Right lung (tissue), 10 donors: ENCODE measurements around the gene MDM2. TPM values are rescaled to one million over a fixed set of nuclear protein-coding genes. Genes with fewer than 3 reads are reported as not detected.

Experiments used
- DNase-seq, 2 donors: peaks; one replicate each; pipeline ENCODE4 v3.0.0-alpha.2; 2013
- long read RNA-seq, 8 donors: transcript quantifications; one replicate each; lab custom pipeline, GENCODE V29; 2026
- polyA plus RNA-seq, 5 donors: library from polyadenylated mRNA; unstranded; fragments of 120-200 nt; gene quantifications; one replicate each; pipeline versions ENCODE4 v1.2.1 to v1.2.3, GENCODE V29; 2013; ENCODE audit warnings: inconsistent platforms in 1 of 5, low replicate concordance in 1 of 5; ENCODE audit not compliant: insufficient read length in 5 of 5, insufficient read depth in 1 of 5

Gene MDM2
- 100 to 1,000 TPM in 3 of 5 donors, 10 to 100 TPM in 2; 80.8 to 129 (median 113) TPM for polyA plus RNA-seq
- long read RNA-seq, donor 1, partial matches to known transcripts: 356 of 400 reads
- long read RNA-seq, donor 1, other reads (novel, unspliced or antisense): 39 of 400 reads
- long read RNA-seq, donor 2, full-length matches to known transcripts: 3 of 73 reads
- long read RNA-seq, donor 2, partial matches to known transcripts: 58 of 73 reads
- long read RNA-seq, donor 2, other reads (novel, unspliced or antisense): 12 of 73 reads
- long read RNA-seq, donor 3, full-length matches to known transcripts: 4 of 274 reads
- long read RNA-seq, donor 3, partial matches to known transcripts: 218 of 274 reads
- long read RNA-seq, donor 3, other reads (novel, unspliced or antisense): 52 of 274 reads
- long read RNA-seq, donor 4, full-length matches to known transcripts: 3 of 13 reads
- long read RNA-seq, donor 4, partial matches to known transcripts: 10 of 13 reads
- long read RNA-seq, donor 4, other reads (novel, unspliced or antisense): 0 of 13 reads
- long read RNA-seq, donor 5, full-length matches to known transcripts: 7 of 437 reads
- long read RNA-seq, donor 5, partial matches to known transcripts: 392 of 437 reads
- long read RNA-seq, donor 5, other reads (novel, unspliced or antisense): 38 of 437 reads
- long read RNA-seq, donor 6, full-length matches to known transcripts: 4 of 396 reads
- long read RNA-seq, donor 6, partial matches to known transcripts: 287 of 396 reads
- long read RNA-seq, donor 6, other reads (novel, unspliced or antisense): 105 of 396 reads
- long read RNA-seq, donor 7, full-length matches to known transcripts: 7 of 516 reads
- long read RNA-seq, donor 7, partial matches to known transcripts: 474 of 516 reads
- long read RNA-seq, donor 7, other reads (novel, unspliced or antisense): 35 of 516 reads
- long read RNA-seq, donor 8, full-length matches to known transcripts: 4 of 4 reads
- long read RNA-seq, donor 8, partial matches to known transcripts: 0 of 4 reads
- long read RNA-seq, donor 8, other reads (novel, unspliced or antisense): 0 of 4 reads

- DNase-seq: peak; percentile 93 to 94
Measured at GRCh38 chr12:68807576-68808387, at the start of gene MDM2. TSS of gene MDM2 (plus strand) at chr12:68808177. CDS start at chr12:68808478, 301 bp downstream.

- no peak for DNase-seq
Measured at GRCh38 chr12:68759852-68760251, 48.1 kb upstream of the MDM2 start.

GRCh38 chr12:68760806-68761441 lies 47.1 kb upstream of the MDM2 start:
- DNase-seq: no peak

- no peak for DNase-seq
Measured at GRCh38 chr12:68761442-68761812, 46.5 kb upstream of the MDM2 start.

DNA sequence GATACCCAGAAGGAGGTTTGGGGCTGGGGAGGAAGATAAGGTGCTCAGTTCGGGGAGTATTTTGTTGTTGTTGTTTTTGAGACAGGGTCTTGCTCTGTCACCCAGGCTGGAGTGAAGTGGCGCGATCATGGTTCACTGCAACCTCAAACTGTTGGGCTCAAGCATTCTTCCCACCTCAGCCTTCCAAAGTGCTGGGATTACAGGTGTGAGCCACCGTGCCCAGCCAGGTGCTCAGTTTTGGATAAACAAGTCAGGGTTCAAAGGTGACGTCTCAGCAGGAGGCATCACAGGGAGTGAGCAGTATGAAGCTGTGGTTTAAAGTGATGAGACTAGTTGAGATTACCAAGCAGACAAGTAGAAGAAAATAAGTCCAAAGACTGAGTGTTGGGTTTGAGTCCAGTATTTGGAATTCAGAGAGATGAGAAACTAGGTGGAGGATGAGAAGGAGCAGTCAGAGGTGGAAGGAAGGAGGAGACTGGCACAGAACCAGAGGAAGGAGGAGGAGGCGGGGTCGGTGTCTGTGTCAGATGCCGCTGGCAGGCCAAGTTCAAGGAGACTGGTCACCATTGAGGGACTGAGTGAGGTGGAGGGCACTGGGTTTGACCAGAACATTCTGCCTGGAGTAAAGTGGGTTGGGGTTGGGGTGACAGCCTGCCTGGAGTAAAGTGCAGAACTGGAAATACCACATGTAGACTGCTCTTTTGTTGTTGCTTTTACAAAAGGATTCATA lies 45.9 kb upstream of the MDM2 start:
- no peak for DNase-seq

DNA sequence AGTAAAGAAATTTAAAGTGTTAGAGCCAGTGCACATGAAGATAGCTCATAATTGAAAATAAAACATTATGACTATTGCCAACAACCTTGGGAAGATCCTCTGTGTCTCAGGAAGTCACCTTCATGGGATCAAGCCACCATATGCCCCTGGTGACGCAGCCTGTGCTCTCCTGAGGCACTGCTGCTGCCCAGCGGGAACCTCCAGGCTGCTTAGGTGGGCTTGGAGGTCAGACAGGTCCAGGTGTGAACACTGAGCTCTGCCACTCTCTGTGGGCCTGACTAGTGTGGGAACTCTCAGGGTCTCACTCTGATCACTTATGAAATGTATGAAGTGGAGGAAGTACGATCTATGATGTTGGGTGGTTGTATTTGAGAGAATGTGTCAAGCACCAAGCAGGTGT lies 45.3 kb upstream of the MDM2 start:
- DNase-seq: no peak

DNA sequence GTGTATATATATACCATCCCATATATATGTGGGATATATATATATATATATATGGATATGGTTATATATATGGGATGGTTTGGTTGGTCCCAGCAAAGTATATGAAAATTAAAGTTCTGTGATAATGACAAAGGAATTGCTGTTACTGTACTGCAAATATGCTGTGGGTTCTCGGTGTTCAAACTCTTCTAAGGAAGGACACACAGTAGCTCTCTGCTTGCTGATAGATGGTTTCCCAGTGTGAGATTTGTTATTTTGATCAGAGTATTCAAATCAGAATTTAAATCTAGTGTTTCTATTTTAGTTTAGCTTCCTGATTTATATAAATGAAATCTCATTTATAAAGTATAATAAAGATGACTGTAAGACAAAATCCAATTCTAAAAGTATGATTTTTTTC lies 42.3 kb upstream of the MDM2 start:
- DNase-seq: no peak

DNA sequence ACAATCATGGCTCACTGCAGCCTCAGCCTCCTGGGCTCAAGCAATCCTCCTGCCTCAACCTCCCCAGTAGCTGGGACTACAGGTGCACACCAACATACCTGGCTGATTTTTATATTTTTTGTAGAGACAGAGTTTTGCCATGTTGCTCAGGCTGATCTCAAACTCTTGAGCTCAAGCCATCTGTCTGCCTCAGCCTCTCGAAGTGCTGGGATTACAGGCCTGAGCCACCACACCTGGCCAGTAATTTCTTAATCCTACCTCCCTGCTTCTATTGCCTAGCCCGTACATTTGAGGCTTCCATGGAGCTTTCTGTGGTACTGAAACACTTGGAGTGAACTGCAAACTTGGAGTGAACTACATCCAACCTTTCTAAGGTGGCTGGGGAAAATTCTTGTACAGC lies 41.3 kb upstream of the MDM2 start:
- DNase-seq: no peak

DNA sequence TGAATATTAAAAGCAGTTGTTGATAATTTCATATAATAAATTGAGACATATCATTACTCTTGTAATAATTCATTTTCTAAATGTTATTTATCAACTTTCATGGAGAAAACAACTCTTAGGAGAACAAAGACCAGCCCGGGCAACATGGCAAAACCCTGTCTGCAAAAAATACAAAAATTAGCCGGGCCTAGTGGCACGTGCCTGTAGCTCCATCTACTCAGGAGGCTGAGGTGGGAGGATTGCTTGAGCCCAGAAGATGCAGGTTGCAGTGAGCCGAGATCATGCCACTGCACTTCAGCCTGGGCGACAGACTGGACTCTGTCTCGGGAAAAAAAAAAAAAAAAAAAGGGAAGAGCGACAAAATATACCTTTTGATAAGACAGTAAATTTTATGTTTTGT lies 40.8 kb upstream of the MDM2 start:
- no peak for DNase-seq

GRCh38 chr12:68768431-68768939 lies 39.5 kb upstream of the MDM2 start:
- no peak for DNase-seq

GRCh38 chr12:68769941-68770340 lies 38.0 kb upstream of the MDM2 start:
- DNase-seq: no peak

- DNase-seq: no peak
Measured at GRCh38 chr12:68771223-68771925, 36.6 kb upstream of the MDM2 start.

DNA sequence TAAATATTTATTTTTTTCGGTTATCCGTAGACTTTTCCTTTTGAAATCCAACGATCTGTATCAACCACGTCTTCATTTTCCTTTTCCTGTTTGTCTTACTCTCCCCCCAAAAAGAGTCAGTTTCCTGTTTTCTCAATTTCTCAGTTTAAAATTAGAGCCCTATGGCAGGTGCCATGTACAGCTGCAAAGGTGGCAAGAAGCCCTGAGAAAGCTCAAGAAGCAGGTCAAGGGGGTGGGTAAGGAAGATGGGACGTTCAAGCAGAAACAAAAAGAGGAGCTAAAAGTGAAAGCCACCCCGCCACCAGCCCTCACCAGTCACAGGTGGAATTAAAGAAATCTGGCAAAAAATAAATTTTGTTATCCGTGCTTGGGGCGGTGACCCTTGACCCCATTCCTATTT lies 35.3 kb upstream of the MDM2 start:
- DNase-seq: no peak

DNA sequence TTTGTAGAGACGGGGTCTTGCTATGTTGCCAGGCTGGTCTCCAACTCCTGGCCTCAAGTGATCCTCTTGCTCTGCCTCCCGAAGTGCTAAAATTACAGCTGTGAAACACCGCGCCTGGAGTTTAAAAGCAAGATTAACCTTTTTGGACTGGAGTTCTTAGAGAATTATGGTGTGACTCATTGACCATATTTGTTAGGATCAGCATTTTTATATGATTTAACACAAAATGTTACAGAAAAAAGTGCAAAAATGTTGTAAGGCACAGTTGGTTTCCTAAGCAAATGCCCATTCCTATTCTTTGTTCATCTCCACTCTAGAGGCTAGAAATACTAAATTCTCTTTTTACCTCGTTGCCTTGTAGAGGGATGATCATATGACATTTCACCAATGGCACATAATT lies 34.4 kb upstream of the MDM2 start:
- no peak for DNase-seq

DNA sequence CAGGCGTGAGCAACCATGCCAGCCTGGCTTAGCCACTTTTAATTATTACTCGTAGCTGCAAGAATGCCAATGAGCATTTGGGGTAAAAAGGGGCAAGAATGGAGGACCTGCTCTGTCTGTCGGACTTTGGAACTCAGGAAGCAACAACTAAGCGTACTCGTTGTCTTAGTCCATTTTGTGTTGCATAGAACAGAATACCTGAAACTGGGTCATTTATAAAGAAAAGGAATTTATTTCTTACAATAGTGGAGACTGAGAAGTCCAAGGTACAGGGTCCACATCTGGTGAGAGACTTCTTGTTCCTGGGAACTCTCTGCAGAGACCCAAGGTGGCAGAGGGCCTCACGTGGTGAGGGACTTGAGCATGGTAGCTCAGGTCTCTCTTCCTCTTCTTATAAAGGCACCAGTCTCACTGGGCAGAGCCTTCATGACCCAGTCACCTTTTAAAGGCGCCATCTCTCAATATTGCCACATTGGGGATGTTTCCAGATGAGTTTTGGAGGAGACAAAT lies 32.8 kb upstream of the MDM2 start:
- no peak for DNase-seq

GRCh38 chr12:68776976-68777610 lies 30.9 kb upstream of the MDM2 start:
- DNase-seq: no peak

GRCh38 chr12:68779280-68779679 lies 28.7 kb upstream of the MDM2 start:
- DNase-seq: no peak

DNA sequence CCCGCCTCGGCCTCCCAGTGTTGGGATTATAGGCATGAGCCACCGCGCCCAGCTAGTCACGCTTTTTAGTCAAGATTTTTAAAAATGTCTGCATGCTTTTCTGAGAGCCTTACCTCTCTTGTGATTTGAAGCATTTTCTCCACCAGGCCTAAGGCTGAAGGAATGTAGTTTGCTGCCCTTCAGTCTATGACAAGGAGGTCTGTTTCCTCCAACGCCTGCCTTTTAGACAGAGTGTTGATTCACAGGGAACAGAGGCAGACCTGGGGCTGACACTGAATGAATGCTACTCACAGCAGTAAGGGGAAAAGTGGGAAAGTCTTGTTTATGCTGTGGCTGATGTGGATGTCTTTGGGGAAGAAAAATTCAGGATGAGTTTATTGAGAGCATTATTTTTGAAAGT lies 27.2 kb upstream of the MDM2 start:
- no peak for DNase-seq

DNA sequence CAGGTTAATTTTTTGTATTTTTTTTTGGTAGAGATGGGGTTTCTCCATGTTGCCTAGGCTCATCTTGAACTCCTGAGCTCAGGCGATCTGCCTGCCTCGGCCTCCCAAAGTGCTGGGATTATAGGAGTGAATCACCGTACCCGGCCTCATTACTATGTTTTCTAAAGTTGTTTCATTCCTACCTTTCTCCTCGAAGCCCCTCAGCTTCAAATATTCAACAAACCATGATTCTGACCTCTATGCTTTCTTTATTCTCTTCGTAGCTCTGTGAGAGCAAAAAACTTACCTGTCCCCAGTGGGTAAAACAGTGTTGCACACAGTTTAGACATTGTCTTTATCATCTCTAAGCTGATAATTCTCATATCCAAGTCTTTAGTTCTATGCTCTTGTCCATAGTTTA lies 26.2 kb upstream of the MDM2 start:
- DNase-seq: no peak
